GM12878 (cell line): ENCODE results near the gene EYS. TPM values are rescaled to one million over a fixed set of nuclear protein-coding genes. Genes with fewer than 3 reads are reported as not detected.
A peak's percentile ranks its signal among the peaks of the same experiment; 100 is the strongest.

Experiments
- ATAC-seq: fragments of 200-7000 bp; cut with Tn5 transposase; 3 replicates; pipeline ENCODE4 v1.9.1; 2020; ENCODE audit warnings: mild to moderate bottlenecking, moderate library complexity
- BruUV-seq: library from RNA; stranded (reverse); fragments of 400-500 nt; replicated peaks from 2 replicates; lab custom pipeline; 2021; lab: Mats Ljungman, UMichigan
- CTCF ChIA-PET: fragments of 300-600 bp; sonication (Branson Sonifier 250); formaldehyde crosslinking; extraction: SDS; loops from one replicate; lab custom pipeline; 2021; ENCODE audit warnings: inconsistent platforms; lab: Yijun Ruan, JAX
- POLR2A ChIA-PET: fragments of 350-600 bp; formaldehyde crosslinking; extraction: SDS; loops from one replicate; lab custom pipeline; 2021; ENCODE audit warnings: inconsistent platforms; lab: Charles Lee
- RAD21 ChIA-PET: fragments of 300-600 bp; sonication (Branson Sonifier 250); formaldehyde crosslinking; loops from one replicate; lab custom pipeline; 2023; ENCODE audit warnings: antibody characterized with exemption; ENCODE audit not compliant: unreplicated experiment; lab: Charles Lee
- SMC1A ChIA-PET: fragments of 300-600 bp; sonication (Branson Sonifier 250); formaldehyde crosslinking; loops from one replicate; lab custom pipeline; 2023; ENCODE audit not compliant: unreplicated experiment, uncharacterized antibody; lab: Charles Lee
- DNase-seq: peaks from one replicate; pipeline ENCODE4 v3.0.0-alpha.2; 2011; ENCODE audit warnings: low read depth, low spot score
- FAIRE-seq: peaks from 3 replicates; lab custom pipeline; 2011; peaks lifted over from hg19 to GRCh38; lab: Jason Lieb, UNC
- H2AFZ ChIP-seq: 2 replicates; pipeline ENCODE4 v1.6.0; 2011; ENCODE audit warnings: low read depth, low read length, control low read depth; ENCODE audit not compliant: control insufficient read depth
- H3K27ac ChIP-seq: 2 replicates; pipeline ENCODE4 v1.5.1; 2011; ENCODE audit warnings: control low read depth; ENCODE audit not compliant: control insufficient read depth, insufficient read depth
- H3K27me3 ChIP-seq, 2 experiments: replicated peaks in 1 of 2; 2 replicates each; pipeline versions ENCODE4 v1.6.0 to v1.6.1; 2011; ENCODE audit warnings: low read length in 1 of 2; ENCODE audit not compliant: control insufficient read depth in 2 of 2, insufficient read depth in 2 of 2
- H3K36me3 ChIP-seq, 2 experiments: 2 replicates each; pipeline ENCODE4 v1.5.1; 2011; ENCODE audit warnings: low read length in 1 of 2; ENCODE audit not compliant: control insufficient read depth in 2 of 2, insufficient read depth in 2 of 2
- H3K4me1 ChIP-seq: 2 replicates; pipeline ENCODE4 v1.6.1; 2011; ENCODE audit warnings: mild to moderate bottlenecking, low read length, moderate library complexity, mixed read lengths; ENCODE audit not compliant: control insufficient read depth, insufficient read depth
- H3K4me2 ChIP-seq: 2 replicates; pipeline ENCODE4 v1.6.0; 2011; ENCODE audit warnings: control low read depth; ENCODE audit not compliant: control insufficient read depth, insufficient read depth
- H3K4me3 ChIP-seq: fragments of 200-600 bp; sonication (generic); 2 replicates; pipeline ENCODE4 v1.5.1; 2016
- H3K79me2 ChIP-seq: 2 replicates; pipeline ENCODE4 v1.6.0; 2011; ENCODE audit warnings: low read length; ENCODE audit not compliant: control insufficient read depth, insufficient read depth
- H3K9ac ChIP-seq: 2 replicates; pipeline ENCODE4 v1.8.0; 2011; ENCODE audit warnings: low read length, control low read depth, mixed read lengths; ENCODE audit not compliant: control insufficient read depth, insufficient read depth
- H3K9me3 ChIP-seq: replicated peaks from 3 replicates; pipeline ENCODE4 v1.5.1; 2011; ENCODE audit warnings: mild to moderate bottlenecking, low read length; ENCODE audit not compliant: control insufficient read depth, insufficient read depth
- H4K20me1 ChIP-seq: 2 replicates; pipeline ENCODE4 v1.6.0; 2011; ENCODE audit not compliant: control insufficient read depth, insufficient read depth
- ATF7 ChIP-seq: fragments of 450-650 bp; IDR thresholded peaks from 2 replicates; pipeline ENCODE4 v1.6.1; 2016; ENCODE audit warnings: low read depth, mild to moderate bottlenecking
- BACH1 ChIP-seq: fragments of 450-650 bp; IDR thresholded peaks from 2 replicates; pipeline ENCODE4 v1.6.1; 2017; ENCODE audit warnings: mild to moderate bottlenecking, borderline replicate concordance
- EED ChIP-seq: sonication (generic); IDR thresholded peaks from 2 replicates; pipeline ENCODE4 v1.6.1; 2016; ENCODE audit warnings: antibody characterized with exemption, low read depth
- EZH2 ChIP-seq: IDR thresholded peaks from 2 replicates; pipeline ENCODE4 v1.6.1; 2012; ENCODE audit warnings: low read depth, mild to moderate bottlenecking, control low read depth, inconsistent platforms, low read length, borderline replicate concordance; ENCODE audit not compliant: control insufficient read depth
- LARP7 ChIP-seq: fragments of 450-650 bp; IDR thresholded peaks from 2 replicates; pipeline ENCODE4 v1.6.1; 2017; ENCODE audit warnings: mild to moderate bottlenecking
- NRF1 ChIP-seq: conservative IDR thresholded peaks from 2 replicates; pipeline ENCODE4 v1.6.1; 2011; ENCODE audit warnings: mild to moderate bottlenecking, low read depth, low read length, improper control_type of control experiment
- SPI1 ChIP-seq: IDR thresholded peaks from 2 replicates; pipeline ENCODE4 v1.6.1; 2011; ENCODE audit warnings: low read depth, mild to moderate bottlenecking, low read length, moderate library complexity, borderline replicate concordance; ENCODE audit not compliant: insufficient read depth
- TCF7 ChIP-seq: IDR thresholded peaks from 2 replicates; pipeline ENCODE4 v1.6.1; 2014; ENCODE audit warnings: antibody characterized with exemption, borderline replicate concordance
- WGBS: methylation state at CpG from one replicate; pipeline ENCODE4 v1.1.6; 2016; ENCODE audit warnings: low lambda C conversion rate; ENCODE audit not compliant: insufficient replicate concordance, insufficient coverage; ENCODE audit errors: missing lambda C conversion rate; 5-methylcytosine and 5-hydroxymethylcytosine counted together
- in situ Hi-C: fragments of 300-500 bp; cut with MboI; formaldehyde crosslinking; loops from 9 replicates; pipeline ENCODE4 v1.14.3; 2018; ENCODE audit warnings: mixed read lengths
- intact Hi-C: fragments of 100-400 bp; cut with micrococcal nuclease; formaldehyde crosslinking; loops from one replicate; pipeline ENCODE4 v1.14.2; 2022; ENCODE audit not compliant: unreplicated experiment
- polyA plus RNA-seq, 11 experiments: library from polyadenylated mRNA; depleted of rRNA in 4 of 11; unstranded in 6 of 11; stranded (reverse) in 5 of 11; fragments of >200 nt; fragmentation: Nextera tagmentation in 4 of 11; fragmentation: Illumina TruSeq in 1 of 11; extraction: Ambion mirVana in 4 of 11; extraction: Trizol in 1 of 11; gene quantifications; 1 replicate in 1 of 11; 2 replicates in 10 of 11; pipeline versions ENCODE4 v1.2.1 to v1.2.3, GENCODE V29; 2011 to 2016; ENCODE audit warnings: inconsistent platforms in 2 of 11, missing spikeins in 2 of 11, low read depth in 1 of 11
- total RNA-seq, 4 experiments: library from RNA; depleted of rRNA in 3 of 4; stranded (reverse); fragments of >200 nt in 3 of 4; fragmentation: Illumina TruSeq in 1 of 4; extraction: Trizol in 1 of 4; gene quantifications; 2 replicates each; pipeline versions ENCODE4 v1.2.1 to v1.2.3, GENCODE V29; 2013 to 2021
- TF ChIP-seq, protein P1 (sequence below): fragments of 450-650 bp; IDR thresholded peaks from 2 replicates; pipeline ENCODE4 v1.6.1; 2018; ENCODE audit warnings: borderline replicate concordance, mild to moderate bottlenecking; ENCODE audit not compliant: partially characterized antibody
- TF ChIP-seq, protein P2 (sequence below): IDR thresholded peaks from 2 replicates; pipeline ENCODE4 v1.6.1; 2011; ENCODE audit warnings: low read depth, low read length, improper control_type of control experiment, borderline replicate concordance
- TF ChIP-seq, protein P3 (sequence below): fragments of 450-650 bp; IDR thresholded peaks from 2 replicates; pipeline ENCODE4 v1.6.1; 2017; ENCODE audit warnings: mild to moderate bottlenecking

EYS gene
- total and polyA plus RNA-seq, 10 of the 15 experiments (the other 5 are each of a cell fraction or from before 2014, with no cell fraction given) = under 0.01 to 0.14 (median 0.02) TPM; not detected in 1

DNA sequence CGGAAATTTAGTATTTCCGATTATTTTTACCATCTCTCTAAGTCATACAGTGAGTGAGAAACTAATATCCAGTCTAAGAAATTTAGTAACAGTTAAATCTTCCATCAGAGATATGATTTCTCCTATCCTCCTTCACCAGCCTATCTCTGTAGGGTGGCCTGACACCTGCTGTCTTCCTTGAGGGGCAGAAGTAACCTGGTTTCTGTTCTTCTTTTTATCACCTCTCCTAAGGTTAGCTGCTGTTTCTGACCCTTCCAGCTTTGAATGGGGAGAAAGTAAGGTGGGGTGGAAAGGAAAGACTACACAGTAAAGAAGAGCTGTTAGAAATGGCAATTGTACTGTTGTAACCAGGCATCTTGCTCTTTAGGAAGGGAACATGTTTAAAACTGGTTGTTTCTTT is 1623.8 kb downstream of the EYS start:
- 21% methylated on average over 2 of the region's 2 CpGs for WGBS
- Histone ChIP-seq H3K4me3 (no peak overlapping the region), H3K79me2 (no peaks in the 10 kb centered on the region), H3K27ac (no peak overlapping the region), H3K9ac (no peak overlapping the region), H3K4me1 (no peaks in the 10 kb centered on the region), H3K4me2 (no peak overlapping the region), H3K27me3 (no peaks in the 10 kb centered on the region), H4K20me1 (no peaks in the 10 kb centered on the region), H3K36me3 (no peaks in the 10 kb centered on the region), H3K9me3 (no peaks in the 10 kb centered on the region), H2AFZ (no peak overlapping the region)
- POLR2A ChIA-PET = interaction anchor here (0.6 kb wide), 1 partner anchor 871 kb away, joined by 3 read pairs; no protein-coding TSS in a partner anchor
- RAD21 ChIA-PET = no interaction called here
- ATAC-seq (peak; percentile 92), FAIRE-seq (no peak), DNase-seq (no peak)
- in situ Hi-C loops (no loop called here), intact Hi-C loops (no loop called here)
- no TSS peak for BruUV-seq
- SMC1A ChIA-PET = no interaction called here
- TF ChIP-seq, protein P1, sequence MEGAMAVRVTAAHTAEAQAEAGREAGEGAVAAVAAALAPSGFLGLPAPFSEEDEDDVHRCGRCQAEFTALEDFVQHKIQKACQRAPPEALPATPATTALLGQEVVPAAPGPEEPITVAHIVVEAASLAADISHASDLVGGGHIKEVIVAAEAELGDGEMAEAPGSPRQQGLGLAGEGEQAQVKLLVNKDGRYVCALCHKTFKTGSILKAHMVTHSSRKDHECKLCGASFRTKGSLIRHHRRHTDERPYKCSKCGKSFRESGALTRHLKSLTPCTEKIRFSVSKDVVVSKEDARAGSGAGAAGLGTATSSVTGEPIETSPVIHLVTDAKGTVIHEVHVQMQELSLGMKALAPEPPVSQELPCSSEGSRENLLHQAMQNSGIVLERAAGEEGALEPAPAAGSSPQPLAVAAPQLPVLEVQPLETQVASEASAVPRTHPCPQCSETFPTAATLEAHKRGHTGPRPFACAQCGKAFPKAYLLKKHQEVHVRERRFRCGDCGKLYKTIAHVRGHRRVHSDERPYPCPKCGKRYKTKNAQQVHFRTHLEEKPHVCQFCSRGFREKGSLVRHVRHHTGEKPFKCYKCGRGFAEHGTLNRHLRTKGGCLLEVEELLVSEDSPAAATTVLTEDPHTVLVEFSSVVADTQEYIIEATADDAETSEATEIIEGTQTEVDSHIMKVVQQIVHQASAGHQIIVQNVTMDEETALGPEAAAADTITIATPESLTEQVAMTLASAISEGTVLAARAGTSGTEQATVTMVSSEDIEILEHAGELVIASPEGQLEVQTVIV = no peak
- peak; percentile 40; the same call in 1 of the 2 replicates for TF ChIP-seq EED
- TF ChIP-seq SPI1 = peak; percentile 63; the same call in 1 of the 2 replicates
- CTCF ChIA-PET = no interaction called here

DNA sequence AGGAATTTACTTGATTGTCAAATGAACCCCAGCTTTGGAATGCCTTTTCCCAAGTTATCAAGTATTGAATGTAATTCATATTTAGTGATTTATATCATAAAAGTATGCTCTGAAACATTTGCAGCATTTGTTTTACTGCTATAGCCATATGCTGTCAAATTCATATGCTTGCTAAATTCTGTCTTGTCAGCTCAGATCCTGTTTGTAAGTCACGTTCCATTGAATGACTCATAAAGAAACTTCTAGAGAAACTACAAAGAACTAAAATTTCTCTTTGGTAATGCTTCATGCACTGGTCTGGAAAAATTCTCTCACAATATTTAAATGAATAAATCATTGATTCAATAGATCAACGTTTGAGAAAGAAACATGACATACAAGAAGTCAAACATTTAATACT is 1625.6 kb downstream of the EYS start:
- ATAC-seq = peak; percentile 63
- H3K79me2 ChIP-seq = no peaks in the 10 kb centered on the region
- H3K9me3 ChIP-seq = no peaks in the 10 kb centered on the region
- no peak for FAIRE-seq
- H3K4me2 ChIP-seq = no peak overlapping the region
- no peak for DNase-seq
- ChIA-PET RAD21 (no interaction called here), CTCF (no interaction called here), SMC1A (no interaction called here), POLR2A (no interaction called here)
- no peaks in the 10 kb centered on the region for H3K36me3 ChIP-seq
- no TSS peak for BruUV-seq
- H3K27me3 ChIP-seq = no peaks in the 10 kb centered on the region
- H3K4me3 ChIP-seq = no peak overlapping the region
- WGBS = 0% methylated on average over 2 of the region's 2 CpGs
- H3K4me1 ChIP-seq = no peaks in the 10 kb centered on the region
- no peak overlapping the region for H3K9ac ChIP-seq
- no peak overlapping the region for H2AFZ ChIP-seq
- no peak overlapping the region for H3K27ac ChIP-seq
- in situ Hi-C loops = no loop called here
- H4K20me1 ChIP-seq = no peaks in the 10 kb centered on the region
- intact Hi-C loops = no loop called here
- TF ChIP-seq LARP7 (no peak), TCF7 (peak; percentile 59; the same call in 1 of the 2 replicates), NRF1 (no peak), ATF7 (no peak), EZH2 (no peak), BACH1 (no peak)
- TF ChIP-seq, protein P2, sequence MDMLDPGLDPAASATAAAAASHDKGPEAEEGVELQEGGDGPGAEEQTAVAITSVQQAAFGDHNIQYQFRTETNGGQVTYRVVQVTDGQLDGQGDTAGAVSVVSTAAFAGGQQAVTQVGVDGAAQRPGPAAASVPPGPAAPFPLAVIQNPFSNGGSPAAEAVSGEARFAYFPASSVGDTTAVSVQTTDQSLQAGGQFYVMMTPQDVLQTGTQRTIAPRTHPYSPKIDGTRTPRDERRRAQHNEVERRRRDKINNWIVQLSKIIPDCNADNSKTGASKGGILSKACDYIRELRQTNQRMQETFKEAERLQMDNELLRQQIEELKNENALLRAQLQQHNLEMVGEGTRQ = no peak
- TF ChIP-seq, protein P3, sequence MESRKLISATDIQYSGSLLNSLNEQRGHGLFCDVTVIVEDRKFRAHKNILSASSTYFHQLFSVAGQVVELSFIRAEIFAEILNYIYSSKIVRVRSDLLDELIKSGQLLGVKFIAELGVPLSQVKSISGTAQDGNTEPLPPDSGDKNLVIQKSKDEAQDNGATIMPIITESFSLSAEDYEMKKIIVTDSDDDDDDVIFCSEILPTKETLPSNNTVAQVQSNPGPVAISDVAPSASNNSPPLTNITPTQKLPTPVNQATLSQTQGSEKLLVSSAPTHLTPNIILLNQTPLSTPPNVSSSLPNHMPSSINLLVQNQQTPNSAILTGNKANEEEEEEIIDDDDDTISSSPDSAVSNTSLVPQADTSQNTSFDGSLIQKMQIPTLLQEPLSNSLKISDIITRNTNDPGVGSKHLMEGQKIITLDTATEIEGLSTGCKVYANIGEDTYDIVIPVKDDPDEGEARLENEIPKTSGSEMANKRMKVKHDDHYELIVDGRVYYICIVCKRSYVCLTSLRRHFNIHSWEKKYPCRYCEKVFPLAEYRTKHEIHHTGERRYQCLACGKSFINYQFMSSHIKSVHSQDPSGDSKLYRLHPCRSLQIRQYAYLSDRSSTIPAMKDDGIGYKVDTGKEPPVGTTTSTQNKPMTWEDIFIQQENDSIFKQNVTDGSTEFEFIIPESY = no peak
